HepG2 (cell line): ENCODE results near the gene HMGCR. TPM values are rescaled to one million over a fixed set of nuclear protein-coding genes. Genes with fewer than 3 reads are reported as not detected.

Source experiments
- ATAC-seq: fragments of 200-7000 bp; cut with Tn5 transposase; 3 replicates; pipeline ENCODE4 v1.9.1; 2020; ENCODE audit warnings: mild to moderate bottlenecking, moderate library complexity
- BruUV-seq: library from RNA; stranded (reverse); fragments of 400-500 nt; replicated peaks from 2 replicates; lab custom pipeline; 2021; lab: Mats Ljungman, UMichigan
- CTCF ChIA-PET: fragments of 300-600 bp; formaldehyde crosslinking; extraction: SDS; loops from one replicate; lab custom pipeline; 2021; ENCODE audit warnings: low total read pairs, inconsistent platforms, low intra/inter-chr PET ratio; lab: Yijun Ruan, JAX
- POLR2A ChIA-PET: fragments of 350-600 bp; sonication (Branson Sonifier 250); formaldehyde crosslinking; loops from one replicate; lab custom pipeline; 2020; ENCODE audit warnings: antibody characterized with exemption, inconsistent platforms; lab: Yijun Ruan, JAX
- DNase-seq: peaks from one replicate; pipeline ENCODE4 v3.0.0-alpha.2; 2015; ENCODE audit warnings: low spot score
- FAIRE-seq: peaks from 3 replicates; lab custom pipeline; 2011; peaks lifted over from hg19 to GRCh38; lab: Jason Lieb, UNC
- H2AFZ ChIP-seq: one replicate; pipeline ENCODE4 v1.6.1; 2011; ENCODE audit warnings: low read length, inconsistent platforms
- H3K27ac ChIP-seq: fragments of 300-600 bp; 3 replicates; pipeline ENCODE4 v1.8.0; 2011; ENCODE audit warnings: mixed run types, mild to moderate bottlenecking, mixed read lengths, low read length, inconsistent platforms; ENCODE audit not compliant: insufficient read depth; ENCODE audit errors: extremely low read length
- H3K27me3 ChIP-seq, 2 experiments: fragments of 200-600 bp in 1 of 2; 2 replicates in 1 of 2; 3 replicates in 1 of 2; pipeline versions ENCODE4 v1.6.0 to v1.8.0; 2011; ENCODE audit warnings: low read length in 2 of 2, mild to moderate bottlenecking in 2 of 2, moderate library complexity in 2 of 2, inconsistent platforms in 1 of 2; ENCODE audit not compliant: insufficient read depth in 2 of 2, control insufficient read depth in 1 of 2
- H3K36me3 ChIP-seq, 2 experiments: fragments of 200-600 bp in 1 of 2; replicated peaks in 1 of 2; 2 replicates in 1 of 2; 3 replicates in 1 of 2; pipeline versions ENCODE4 v1.5.1 to v1.8.0; 2011; ENCODE audit warnings: low read length in 2 of 2, inconsistent platforms in 1 of 2; ENCODE audit not compliant: insufficient read depth in 2 of 2, control insufficient read depth in 1 of 2
- H3K4me1 ChIP-seq: 2 replicates; pipeline ENCODE4 v1.5.1; 2012; ENCODE audit warnings: low read length, inconsistent platforms; ENCODE audit not compliant: insufficient read depth
- H3K4me2 ChIP-seq: 2 replicates; pipeline ENCODE4 v1.6.0; 2011; ENCODE audit warnings: low read depth, low read length, inconsistent platforms
- H3K4me3 ChIP-seq, 3 experiments: fragments of 200-600 bp in 1 of 3; sonication (generic), shearing (Covaris generic) in 1 of 3; replicated peaks in 1 of 3; 2 replicates each; pipeline ENCODE4 v1.5.1; 2011 to 2016; ENCODE audit warnings: low read length in 3 of 3, inconsistent platforms in 2 of 3, low read depth in 2 of 3, mild to moderate bottlenecking in 2 of 3, control low read depth in 1 of 3, mixed read lengths in 1 of 3; ENCODE audit not compliant: insufficient read depth in 1 of 3
- H3K79me2 ChIP-seq: one replicate; pipeline ENCODE4 v1.6.1; 2011; ENCODE audit warnings: low read length, inconsistent platforms; ENCODE audit not compliant: insufficient read depth
- H3K9ac ChIP-seq: 2 replicates; pipeline ENCODE4 v1.6.0; 2011; ENCODE audit warnings: mild to moderate bottlenecking, low read depth, low read length, inconsistent platforms; ENCODE audit not compliant: insufficient read depth
- H3K9me3 ChIP-seq: 2 replicates; pipeline ENCODE4 v1.5.1; 2012; ENCODE audit warnings: mild to moderate bottlenecking, low read length
- H4K20me1 ChIP-seq: 2 replicates; pipeline ENCODE4 v1.6.0; 2011; ENCODE audit warnings: inconsistent platforms, mild to moderate bottlenecking, low read length, moderate library complexity; ENCODE audit not compliant: insufficient read depth
- HOXA7 ChIP-seq: sonication (generic); formaldehyde crosslinking; IDR thresholded peaks from 2 replicates; pipeline ENCODE4 v1.8.1; 2022; ENCODE audit warnings: mild to moderate bottlenecking, missing genetic modification reagents, moderate library complexity
- JUN ChIP-seq: sonication (generic); formaldehyde crosslinking; IDR thresholded peaks from 2 replicates; pipeline ENCODE4 v1.4.0; 2020; ENCODE audit warnings: mild to moderate bottlenecking, missing genetic modification reagents
- NR2C2 ChIP-seq: sonication (generic); formaldehyde crosslinking; IDR thresholded peaks from 2 replicates; pipeline ENCODE4 v1.4.0; 2020; ENCODE audit warnings: missing genetic modification reagents, mild to moderate bottlenecking, moderate library complexity, borderline replicate concordance
- NR2F2 ChIP-seq: IDR thresholded peaks from 2 replicates; pipeline ENCODE4 v1.6.1; 2012; ENCODE audit warnings: low read depth, inconsistent platforms, borderline replicate concordance
- POLR2AphosphoS2 ChIP-seq: IDR thresholded peaks from 2 replicates; pipeline ENCODE4 v1.6.1; 2011; ENCODE audit warnings: low read depth, low read length, improper control_type of control experiment
- RBM22 ChIP-seq: fragments of 200-400 bp; formaldehyde crosslinking; optimal IDR thresholded peaks from 2 replicates; pipeline ENCODE3; 2017; ENCODE audit warnings: mild to moderate bottlenecking, low read length, moderate library complexity
- SYNCRIP ChIP-seq: fragments of 200-400 bp; formaldehyde crosslinking; IDR thresholded peaks from 2 replicates; pipeline ENCODE4 v1.6.1; 2018; ENCODE audit warnings: mild to moderate bottlenecking, low read depth, low read length; ENCODE audit not compliant: insufficient read depth
- ZC3H13 ChIP-seq: sonication (generic); formaldehyde crosslinking; IDR thresholded peaks from 2 replicates; pipeline ENCODE4 v1.8.1; 2023; ENCODE audit warnings: mild to moderate bottlenecking, missing genetic modification reagents, moderate library complexity
- ZNF34 ChIP-seq: sonication (generic); formaldehyde crosslinking; IDR thresholded peaks from 2 replicates; pipeline ENCODE4 v1.4.0; 2020; ENCODE audit warnings: mild to moderate bottlenecking, missing genetic modification reagents, borderline replicate concordance
- ZNF556 ChIP-seq: sonication (generic); formaldehyde crosslinking; IDR thresholded peaks from 2 replicates; pipeline ENCODE4 v1.4.0; 2020; ENCODE audit warnings: mild to moderate bottlenecking, missing genetic modification reagents, borderline replicate concordance
- ZNF577 ChIP-seq: sonication (generic); formaldehyde crosslinking; IDR thresholded peaks from 2 replicates; pipeline ENCODE4 v1.4.0; 2020; ENCODE audit warnings: mild to moderate bottlenecking, low read depth, missing genetic modification reagents, borderline replicate concordance
- ZNF674 ChIP-seq: sonication (generic); formaldehyde crosslinking; IDR thresholded peaks from 2 replicates; pipeline ENCODE4 v1.5.0; 2020; ENCODE audit warnings: low read depth, mild to moderate bottlenecking, missing genetic modification reagents
- WGBS: methylation state at CpG from one replicate; pipeline ENCODE4 v1.1.6; 2017; ENCODE audit warnings: low lambda C conversion rate; 5-methylcytosine and 5-hydroxymethylcytosine counted together
- in situ Hi-C: cut with HindIII; loops from 2 replicates; pipeline ENCODE4 v1.10.0; 2017; ENCODE audit warnings: low pct_unique_long_range_greater_than_20kb; ENCODE audit not compliant: extremely low pct_ligation_motif_present
- intact Hi-C: fragments of 100-400 bp; cut with micrococcal nuclease; formaldehyde crosslinking; loops from one replicate; pipeline ENCODE4 v1.10.0; 2022; ENCODE audit not compliant: unreplicated experiment
- polyA plus RNA-seq, 8 experiments: library from polyadenylated mRNA; depleted of rRNA in 3 of 8; stranded (reverse) in 7 of 8; unstranded in 1 of 8; fragments of >200 nt; fragmentation: Illumina TruSeq in 4 of 8; extraction: Trizol in 4 of 8; gene quantifications; 2 replicates each; pipeline versions ENCODE4 v1.2.1 to v1.2.3, GENCODE V29; 2011 to 2016; ENCODE audit warnings: low read depth in 4 of 8, missing spikeins in 1 of 8, mixed read lengths in 1 of 8; ENCODE audit not compliant: insufficient read depth in 1 of 8
- total RNA-seq, 5 experiments: library from RNA; depleted of rRNA; stranded (reverse); fragments of >200 nt; fragmentation: Illumina TruSeq; extraction: Trizol; gene quantifications; 2 replicates each; pipeline ENCODE4 v1.2.3, GENCODE V29; 2016; ENCODE audit warnings: low read depth in 1 of 5
- TF ChIP-seq, protein P1 (sequence below), 2 experiments: sonication (generic) in 1 of 2; formaldehyde crosslinking in 1 of 2; IDR thresholded peaks; 2 replicates each; pipeline versions ENCODE4 v1.6.1 to v1.9.0; 2014 to 2022; ENCODE audit warnings: antibody characterized with exemption in 1 of 2, borderline replicate concordance in 1 of 2, inconsistent platforms in 1 of 2, low read depth in 1 of 2, missing genetic modification reagents in 1 of 2

Gene HMGCR
- total and polyA plus RNA-seq, 2 of the 13 experiments (the other 11 are each of a cell fraction or from before 2014, with no cell fraction given) = 43.0 to 144 TPM

DNA sequence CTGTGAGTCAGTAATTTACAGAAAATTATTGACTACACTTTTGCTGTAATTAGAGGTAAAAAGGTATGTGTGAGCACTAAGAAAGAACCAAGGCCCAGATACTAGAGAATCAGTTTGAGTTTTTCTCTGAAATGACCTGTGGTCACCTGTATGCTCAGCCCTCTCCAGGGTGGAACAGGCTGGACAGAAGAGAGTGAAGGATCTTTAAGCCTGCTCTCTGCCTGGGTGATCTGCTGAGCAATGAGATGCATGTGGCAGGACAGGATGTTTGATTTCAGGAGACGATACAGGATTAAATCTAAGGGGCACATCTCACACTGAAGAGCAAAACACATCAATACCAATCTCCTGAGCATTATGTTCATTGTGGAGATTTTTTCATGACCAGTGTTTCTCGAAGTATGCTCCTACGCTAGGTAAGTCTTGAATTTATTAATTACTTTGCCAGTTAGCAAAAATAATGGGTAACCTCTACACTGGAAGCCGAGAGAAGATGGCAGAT lies 25.5 kb downstream of the HMGCR start:
- H2AFZ ChIP-seq = no peak overlapping the region
- H3K27ac ChIP-seq = no peak overlapping the region
- in situ Hi-C loops (no loop called here), intact Hi-C loops (no loop called here)
- no peaks in the 10 kb centered on the region for H3K27me3 ChIP-seq
- H4K20me1 ChIP-seq = 0 out of 2 replicates have a peak, but pooled peaks cover 7% of the 10 kb centered on the region
- H3K79me2 ChIP-seq = no peaks in the 10 kb centered on the region
- no peaks in the 10 kb centered on the region for H3K9me3 ChIP-seq
- no peak overlapping the region for H3K4me2 ChIP-seq
- FAIRE-seq (no peak), ATAC-seq (no peak)
- 99% methylated on average over 4 of the region's 4 CpGs for WGBS
- no peak overlapping the region for H3K4me3 ChIP-seq
- POLR2A ChIA-PET = interaction anchor here (1.1 kb wide), 1 partner anchor 11 kb away, joined by 3 read pairs; no protein-coding TSS in a partner anchor
- H3K9ac ChIP-seq = no peak overlapping the region
- H3K4me1 ChIP-seq = no peaks in the 10 kb centered on the region
- BruUV-seq = no TSS peak
- H3K36me3 ChIP-seq = peaks cover 10 to 25% of the 10 kb centered on the region in 2 experiments
- TF ChIP-seq POLR2AphosphoS2 (peak; percentile 46; the same call in 1 of the 2 replicates), JUN (CRISPR knock-in tag) (no peak), ZNF577 (no peak), RBM22 (peak; percentile 73)
- TF ChIP-seq, all 625 proteins: peak for 2
- CTCF ChIA-PET = no interaction called here
- DNase-seq = no peak

DNA sequence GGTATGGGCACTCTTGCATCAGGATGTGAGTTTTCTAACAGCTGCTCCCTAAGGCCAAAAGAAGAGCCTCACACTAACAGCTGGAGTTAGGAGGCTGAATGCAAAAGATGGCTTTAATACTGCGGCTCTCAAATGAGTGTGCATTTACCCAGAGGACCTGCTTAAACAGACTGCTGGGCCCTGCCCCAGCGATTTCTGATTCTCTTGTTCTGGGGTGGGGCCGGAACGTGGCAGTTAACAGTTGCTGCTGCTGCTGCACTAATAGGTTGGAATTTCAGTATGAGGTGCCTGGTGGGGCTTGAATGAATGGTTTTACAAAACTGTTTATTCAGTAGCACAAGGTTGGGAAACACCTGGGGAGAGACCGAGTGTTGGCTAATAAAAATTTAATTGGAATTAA lies 26.1 kb downstream of the HMGCR start:
- H3K4me1 ChIP-seq = no peaks in the 10 kb centered on the region
- H3K4me2 ChIP-seq = no peak overlapping the region
- intact Hi-C loops = no loop called here
- peaks cover 8 to 19% of the 10 kb centered on the region in 2 experiments for H3K36me3 ChIP-seq
- H3K79me2 ChIP-seq = no peaks in the 10 kb centered on the region
- ATAC-seq (peak; percentile 3), DNase-seq (no peak), FAIRE-seq (no peak)
- POLR2A ChIA-PET = interaction anchor here (1.1 kb wide), 1 partner anchor 11 kb away, joined by 3 read pairs; no protein-coding TSS in a partner anchor
- no peaks in the 10 kb centered on the region for H3K27me3 ChIP-seq
- BruUV-seq = no TSS peak
- CTCF ChIA-PET = no interaction called here
- in situ Hi-C loops = no loop called here
- H3K9ac ChIP-seq = no peak overlapping the region
- no peaks in the 10 kb centered on the region for H3K9me3 ChIP-seq
- WGBS = 83% methylated on average over 5 of the region's 5 CpGs
- H4K20me1 ChIP-seq = 0 out of 2 replicates have a peak, but pooled peaks cover 7% of the 10 kb centered on the region
- no peak overlapping the region for H3K27ac ChIP-seq
- H3K4me3 ChIP-seq = no peak overlapping the region
- H2AFZ ChIP-seq = no peak overlapping the region
- TF ChIP-seq ZC3H13 (CRISPR knock-in tag) (peak; percentile 27; the same call in 1 of the 2 replicates), ZNF556 (CRISPR knock-in tag) (no peak), SYNCRIP (no peak), HOXA7 (CRISPR knock-in tag) (no peak), ZNF674 (CRISPR knock-in tag) (no peak), ZNF34 (CRISPR knock-in tag) (no peak), NR2F2 (no peak), NR2C2 (no peak)
- TF ChIP-seq, protein P1, sequence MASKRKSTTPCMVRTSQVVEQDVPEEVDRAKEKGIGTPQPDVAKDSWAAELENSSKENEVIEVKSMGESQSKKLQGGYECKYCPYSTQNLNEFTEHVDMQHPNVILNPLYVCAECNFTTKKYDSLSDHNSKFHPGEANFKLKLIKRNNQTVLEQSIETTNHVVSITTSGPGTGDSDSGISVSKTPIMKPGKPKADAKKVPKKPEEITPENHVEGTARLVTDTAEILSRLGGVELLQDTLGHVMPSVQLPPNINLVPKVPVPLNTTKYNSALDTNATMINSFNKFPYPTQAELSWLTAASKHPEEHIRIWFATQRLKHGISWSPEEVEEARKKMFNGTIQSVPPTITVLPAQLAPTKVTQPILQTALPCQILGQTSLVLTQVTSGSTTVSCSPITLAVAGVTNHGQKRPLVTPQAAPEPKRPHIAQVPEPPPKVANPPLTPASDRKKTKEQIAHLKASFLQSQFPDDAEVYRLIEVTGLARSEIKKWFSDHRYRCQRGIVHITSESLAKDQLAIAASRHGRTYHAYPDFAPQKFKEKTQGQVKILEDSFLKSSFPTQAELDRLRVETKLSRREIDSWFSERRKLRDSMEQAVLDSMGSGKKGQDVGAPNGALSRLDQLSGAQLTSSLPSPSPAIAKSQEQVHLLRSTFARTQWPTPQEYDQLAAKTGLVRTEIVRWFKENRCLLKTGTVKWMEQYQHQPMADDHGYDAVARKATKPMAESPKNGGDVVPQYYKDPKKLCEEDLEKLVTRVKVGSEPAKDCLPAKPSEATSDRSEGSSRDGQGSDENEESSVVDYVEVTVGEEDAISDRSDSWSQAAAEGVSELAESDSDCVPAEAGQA (IDR thresholded peaks at IDR 0.05; ENCODE audit: low read depth) = no peak
- TF ChIP-seq, protein P1 (CRISPR knock-in tag; IDR thresholded peaks at IDR 0.05; ENCODE audit: borderline replicate concordance) = no peak
